NCI-H748 (cell line): ENCODE data around the gene AZGP1.
"Not testable (repeated sequence)": the region's sequence is repeated elsewhere in the genome, so short reads cannot be mapped to it uniquely, and the experiment has no call there.

Experiments
- DNase-seq: peaks from one replicate; lab custom pipeline; 2025; ENCODE audit not compliant: unreplicated experiment; lab: John Stamatoyannopoulos, UW

AZGP1 gene

GRCh38 chr7:99952649-99953048 is 23.2 kb downstream of the AZGP1 start:
- not testable (repeated sequence) for DNase-seq

GRCh38 chr7:99950819-99951218 is 25.0 kb downstream of the AZGP1 start:
- not testable (repeated sequence) for DNase-seq

- DNase-seq: peak; percentile 6
Observed at GRCh38 chr7:99949645-99950228, 26.1 kb downstream of the AZGP1 start.

GRCh38 chr7:99947608-99948007 is 28.2 kb downstream of the AZGP1 start:
- DNase-seq: no peak

GRCh38 chr7:99944497-99945070 is 31.2 kb downstream of the AZGP1 start:
- peak; percentile 43 for DNase-seq

- DNase-seq: peak; percentile 82
Observed at GRCh38 chr7:99943641-99944496, 32.0 kb downstream of the AZGP1 start.

- DNase-seq: no peak
Observed at GRCh38 chr7:99938296-99938695, 37.5 kb downstream of the AZGP1 start.

- DNase-seq: not testable (repeated sequence)
Observed at GRCh38 chr7:99935009-99935408, 40.8 kb downstream of the AZGP1 start.

- DNase-seq: no peak
Observed at GRCh38 chr7:99930376-99930775, 45.5 kb downstream of the AZGP1 start.

- no peak for DNase-seq
Observed at GRCh38 chr7:99929730-99930053, 46.1 kb downstream of the AZGP1 start.

GRCh38 chr7:99928994-99929729 is 46.7 kb downstream of the AZGP1 start, which contains the start of gene GJC3:
TSS of gene GJC3 (minus strand) at chr7:99929620. CDS start at chr7:99929620, 0 bp downstream.
- peak; percentile 80 for DNase-seq

GRCh38 chr7:99928188-99928587 is 47.6 kb downstream of the AZGP1 start:
- no peak for DNase-seq

- no peak for DNase-seq
Observed at GRCh38 chr7:99927536-99927935, 48.3 kb downstream of the AZGP1 start.

GRCh38 chr7:99926321-99926720 is 49.5 kb downstream of the AZGP1 start:
- DNase-seq: no peak

GRCh38 chr7:99923200-99923599 is 52.6 kb downstream of the AZGP1 start:
- DNase-seq: no peak

- peak; percentile 9 for DNase-seq
Observed at GRCh38 chr7:99920149-99920548, 55.7 kb downstream of the AZGP1 start.

- no peak for DNase-seq
Observed at GRCh38 chr7:99919814-99920112, 56.1 kb downstream of the AZGP1 start.

GRCh38 chr7:99918959-99919813 is 56.6 kb downstream of the AZGP1 start, which contains the start of gene TRIM4:
TSS of gene TRIM4 (minus strand) at chr7:99919530. CDS start at chr7:99919401, 129 bp downstream.
- peak; percentile 86 for DNase-seq
